Testis (tissue), 3 donors: Measurements from ENCODE around the gene MOB1A. TPM values are rescaled to one million over a fixed set of nuclear protein-coding genes. Genes with fewer than 3 reads are reported as not detected.
A peak's percentile ranks its signal among the peaks of the same experiment; 100 is the strongest.

Experiments
- DNase-seq: peaks from one replicate; pipeline ENCODE4 v3.0.0-alpha.2; 2019
- H3K27ac ChIP-seq, 2 donors: fragments of 200-600 bp; sonication (generic); one replicate each; pipeline ENCODE4 v1.5.1; 2019
- H3K27me3 ChIP-seq: fragments of 200-600 bp; sonication (generic); one replicate; pipeline ENCODE4 v1.5.1; 2019
- H3K36me3 ChIP-seq: fragments of 200-600 bp; sonication (generic); one replicate; pipeline ENCODE4 v1.5.1; 2017; ENCODE audit warnings: low read depth; ENCODE audit errors: missing control alignments
- H3K4me1 ChIP-seq: fragments of 200-600 bp; sonication (generic); one replicate; pipeline ENCODE4 v1.5.1; 2019
- H3K4me3 ChIP-seq, 2 donors: fragments of 200-600 bp; sonication (generic); one replicate each; pipeline ENCODE4 v1.5.1; 2017 to 2019
- H3K9me3 ChIP-seq: fragments of 200-600 bp; sonication (generic); one replicate; pipeline ENCODE4 v1.5.1; 2017
- CTCF ChIP-seq, 3 experiments: fragments of 450-650 bp in 2 of 3; fragments of 200-600 bp in 1 of 3; sonication (generic) in 1 of 3; IDR thresholded peaks; one replicate each; pipeline ENCODE4 v1.5.1; 2016 to 2019; ENCODE audit warnings: antibody characterized with exemption in 3 of 3, mild to moderate bottlenecking in 2 of 3, moderate library complexity in 1 of 3
- POLR2A ChIP-seq: fragments of 450-650 bp; IDR thresholded peaks from one replicate; pipeline ENCODE4 v1.6.1; 2017; ENCODE audit warnings: antibody characterized with exemption, mild to moderate bottlenecking, moderate library complexity
- WGBS, 2 donors: methylation state at CpG; one replicate each; pipeline ENCODE4 v1.1.5; 2018; 5-methylcytosine and 5-hydroxymethylcytosine counted together
- intact Hi-C: fragments of 100-400 bp; cut with DNase I; formaldehyde crosslinking; loops from one replicate; pipeline ENCODE4 v1.15.1; 2023; ENCODE audit warnings: low total_unique reads
- polyA plus RNA-seq: library from polyadenylated mRNA; stranded (reverse); fragments of 350-450 nt; fragmentation: Illumina TruSeq; extraction: RNeasy Lipid Tissue Mini Kit (QIAGEN cat#74804); gene quantifications from one replicate; pipeline ENCODE4 v1.2.3, GENCODE V29; 2014; ENCODE audit warnings: low read depth, low replicate concordance; ENCODE audit not compliant: insufficient read depth
- total RNA-seq, 2 donors: library from RNA; depleted of rRNA; stranded (reverse); fragments of >200 nt; gene quantifications; one replicate each; pipeline ENCODE4 v1.2.3, GENCODE V29; 2016

Gene MOB1A
- total and polyA plus RNA-seq, 3 donors from 2014 or later, result 66.0 to 73.9 (median 66.4) TPM

- H3K27ac ChIP-seq, result no peak overlapping the region
- H3K36me3 ChIP-seq, result no peaks in the 10 kb centered on the region
- WGBS, 2 donors, result 91 to 93% methylated on average over 2 of the region's 2 CpGs
- TF ChIP-seq POLR2A (no peak), CTCF (IDR thresholded peaks at IDR 0.05) (no peak)
- no peaks in the 10 kb centered on the region for H3K27me3 ChIP-seq
- H3K4me3 ChIP-seq, result no peak overlapping the region
- H3K4me1 ChIP-seq, result peaks cover 6% of the 10 kb centered on the region
- intact Hi-C loops, result no loop called here
- H3K9me3 ChIP-seq, result no peaks in the 10 kb centered on the region
- no peak for DNase-seq
These were observed 25.7 kb downstream of the MOB1A start for GRCh38 chr2:74152954-74153353.

GRCh38 chr2:74149570-74150319 lies 28.9 kb downstream of the MOB1A start:
- DNase-seq, result no peak
- Histone ChIP-seq H3K9me3 (no peaks in the 10 kb centered on the region), H3K4me3 (no peak overlapping the region), H3K4me1 (peaks cover 12% of the 10 kb centered on the region), H3K27ac (no peak overlapping the region), H3K36me3 (no peaks in the 10 kb centered on the region), H3K27me3 (no peaks in the 10 kb centered on the region)
- 76% methylated on average over 7 of the region's 7 CpGs for WGBS, 2 donors
- TF ChIP-seq CTCF (IDR thresholded peaks at IDR 0.05) (no peak), POLR2A (no peak)
- intact Hi-C loops, result no loop called here

- Histone ChIP-seq H3K36me3 (no peaks in the 10 kb centered on the region), H3K4me1 (peaks cover 12% of the 10 kb centered on the region), H3K9me3 (no peaks in the 10 kb centered on the region), H3K27ac (no peak overlapping the region), H3K27me3 (no peaks in the 10 kb centered on the region), H3K4me3 (no peak overlapping the region)
- intact Hi-C loops, result no loop called here
- DNase-seq, result no peak
- TF ChIP-seq POLR2A (no peak), CTCF (IDR thresholded peaks at IDR 0.05) (no peak)
- 54 to 71% methylated on average over 5 of the region's 5 CpGs for WGBS, 2 donors
These were observed 29.5 kb downstream of the MOB1A start for GRCh38 chr2:74149247-74149525.

- Histone ChIP-seq H3K27ac (peak overlapping the region; percentile 67 to 80), H3K27me3 (no peaks in the 10 kb centered on the region), H3K9me3 (no peaks in the 10 kb centered on the region), H3K36me3 (no peaks in the 10 kb centered on the region), H3K4me3 (peak overlapping the region; percentile 74 to 85), H3K4me1 (peaks cover 12% of the 10 kb centered on the region)
- intact Hi-C loops, result no loop called here
- TF ChIP-seq POLR2A, result no peak
- no peak for TF ChIP-seq CTCF (IDR thresholded peaks at IDR 0.05)
- DNase-seq, result no peak
- 40 to 41% methylated on average over 16 of the region's 16 CpGs for WGBS, 2 donors
These were observed 30.0 kb downstream of the MOB1A start for GRCh38 chr2:74148457-74149246.
